Measurements from ENCODE around the gene SMARCA2.

DNA sequence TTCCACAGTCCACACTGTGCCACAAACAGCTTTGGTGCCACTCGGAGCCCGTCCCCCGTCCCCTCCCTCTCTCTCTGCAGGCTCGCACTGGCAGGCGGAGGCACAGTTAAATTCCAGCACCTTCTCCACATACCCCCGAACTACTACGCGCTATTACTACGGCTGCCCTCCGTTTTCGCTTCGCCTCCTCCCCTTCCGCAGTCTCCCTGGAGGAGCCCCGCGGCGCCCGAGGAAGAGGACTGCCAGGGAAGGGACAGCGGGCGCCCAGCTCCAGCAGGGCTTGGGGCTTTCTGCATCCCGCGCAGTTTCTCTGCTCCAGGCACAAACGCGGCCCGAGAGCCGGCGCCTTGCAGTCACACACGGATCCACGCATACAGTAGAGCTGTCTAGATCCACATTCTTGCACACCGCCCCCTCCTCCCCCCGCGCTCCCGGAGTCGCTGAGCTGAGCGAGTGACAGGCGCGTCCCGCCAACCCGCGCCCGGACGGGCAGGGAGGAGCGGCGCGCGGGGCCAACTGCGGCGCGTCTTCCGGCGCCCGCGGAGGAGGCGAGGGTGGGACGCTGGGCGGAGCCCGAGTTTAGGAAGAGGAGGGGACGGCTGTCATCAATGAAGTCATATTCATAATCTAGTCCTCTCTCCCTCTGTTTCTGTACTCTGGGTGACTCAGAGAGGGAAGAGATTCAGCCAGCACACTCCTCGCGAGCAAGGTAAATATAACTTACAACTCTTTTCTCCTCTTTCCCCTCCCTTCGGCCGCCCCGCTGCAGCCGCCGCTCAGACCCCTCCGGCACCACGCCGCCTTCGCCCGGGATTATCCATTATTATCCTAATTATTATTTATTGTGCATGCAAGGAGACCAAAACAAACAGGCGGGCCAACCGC lies at the start of gene SMARCA2:
- no peak for TF ChIP-seq HDAC2 (IDR thresholded peaks at IDR 0.05)
- no peak for TF ChIP-seq CTCF (IDR thresholded peaks at IDR 0.05)
- TF ChIP-seq REST (IDR thresholded peaks at IDR 0.05): no peak
- TF ChIP-seq SMC3 (IDR thresholded peaks at IDR 0.05): no peak

All from A549 (cell line).